ENCODE results near the gene SAA1.

Gene SAA1

GRCh38 chr11:18312663-18313420, 46.8 kb downstream of the SAA1 start:
- no peak for DNase-seq

GRCh38 chr11:18313965-18314763, 48.1 kb downstream of the SAA1 start:
- peak; percentile 72 for DNase-seq

DNA sequence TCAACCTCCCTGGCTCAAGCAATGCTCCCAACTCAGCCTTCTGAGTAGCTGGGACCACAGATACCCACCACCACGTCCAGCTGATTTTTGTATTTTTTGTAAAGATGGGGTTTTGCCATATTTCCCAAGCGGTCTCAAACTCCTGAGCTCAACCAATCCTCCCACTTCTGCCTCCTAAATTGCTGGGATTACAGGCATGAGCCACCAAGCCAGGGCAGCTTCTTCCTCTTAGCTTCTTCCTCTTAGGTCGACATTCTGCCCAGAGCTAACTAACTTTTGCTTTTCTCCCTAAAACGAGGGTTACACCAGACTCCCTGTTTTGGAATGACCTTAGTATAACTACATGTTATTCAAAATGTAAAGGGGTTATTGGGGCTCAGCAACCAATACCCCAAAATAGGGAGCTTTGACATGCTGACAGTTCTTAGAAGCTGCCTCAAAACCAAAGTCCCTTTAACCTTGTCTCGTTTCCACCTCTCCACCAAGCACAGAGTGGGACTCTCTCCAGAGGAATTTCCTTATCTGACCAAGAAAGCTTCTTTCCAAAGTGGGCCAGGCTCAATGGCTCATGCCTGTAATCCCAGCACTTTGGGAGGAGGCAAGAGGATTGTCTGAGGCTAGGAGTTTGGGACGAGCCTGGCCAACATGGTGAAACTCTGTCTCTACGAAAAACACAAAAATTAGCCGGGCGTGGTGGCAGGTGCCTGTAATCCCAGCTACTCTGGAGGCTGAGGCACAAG, 48.9 kb downstream of the SAA1 start:
- DNase-seq = peak; percentile 61

- no peak for DNase-seq
Measured at GRCh38 chr11:18315893-18316292, 49.8 kb downstream of the SAA1 start.

DNA sequence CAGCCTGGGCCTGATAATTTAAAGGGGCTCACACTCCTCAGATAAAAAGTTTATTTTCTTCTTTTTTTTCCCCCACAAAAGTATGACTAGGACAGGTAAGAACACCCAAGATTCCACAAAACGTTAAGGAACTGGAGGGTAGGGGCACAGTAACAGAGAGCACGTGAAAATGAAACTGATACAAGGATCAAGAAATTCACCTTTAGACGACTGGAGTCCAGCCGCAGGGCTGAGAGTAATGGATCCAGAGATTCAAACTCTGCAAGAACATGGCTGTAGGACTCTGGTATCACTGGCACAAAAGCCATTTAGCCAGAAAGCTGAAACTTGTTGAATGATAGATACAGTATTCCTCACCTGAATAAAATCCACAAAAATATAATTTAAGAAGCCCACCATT, 51.5 kb downstream of the SAA1 start:
- no peak for DNase-seq
